ENCODE results near the gene RAB1B. TPM values are rescaled to one million over a fixed set of nuclear protein-coding genes. Genes with fewer than 3 reads are reported as not detected.

The RAB1B gene
- total RNA-seq, 4 donors from 2014 or later: 46.3 to 95.3 (median 68.6) TPM

- no peak for TF ChIP-seq CTCF (IDR thresholded peaks at IDR 0.05; ENCODE audit: low read depth)
Observed at GRCh38 chr11:66281776-66282467, 13.5 kb downstream of the RAB1B start.

GRCh38 chr11:66282468-66283455, 14.3 kb downstream of the RAB1B start:
- no peak for TF ChIP-seq CTCF (IDR thresholded peaks at IDR 0.05; ENCODE audit: low read depth)

GRCh38 chr11:66283461-66284105, 15.1 kb downstream of the RAB1B start:
- TF ChIP-seq CTCF (IDR thresholded peaks at IDR 0.05; ENCODE audit: low read depth): no peak

GRCh38 chr11:66284526-66285078, 16.2 kb downstream of the RAB1B start:
- TF ChIP-seq CTCF (IDR thresholded peaks at IDR 0.05; ENCODE audit: low read depth): no peak

- TF ChIP-seq CTCF (IDR thresholded peaks at IDR 0.05; ENCODE audit: low read depth): no peak
Observed at GRCh38 chr11:66285250-66285947, 17.0 kb downstream of the RAB1B start.

GRCh38 chr11:66286699-66287098, 18.3 kb downstream of the RAB1B start:
- TF ChIP-seq CTCF (IDR thresholded peaks at IDR 0.05; ENCODE audit: low read depth): no peak
